Panc1 (cell line): ENCODE results near the gene NFATC1. TPM values are rescaled to one million over a fixed set of nuclear protein-coding genes. Genes with fewer than 3 reads are reported as not detected.

ENCODE experiments used
- ATAC-seq: fragments of 200-7000 bp; cut with Tn5 transposase; 2 replicates; pipeline ENCODE4 v1.9.1; 2020; ENCODE audit warnings: mild to moderate bottlenecking, moderate library complexity
- BruUV-seq: library from RNA; stranded (reverse); fragments of 400-500 nt; replicated peaks from 2 replicates; lab custom pipeline; 2021; lab: Mats Ljungman, UMichigan
- CTCF ChIA-PET: fragments of 300-600 bp; sonication (Branson Sonifier 250); formaldehyde crosslinking; loops from one replicate; lab custom pipeline; 2022; ENCODE audit warnings: antibody characterized with exemption; lab: Charles Lee
- POLR2A ChIA-PET: fragments of 300-600 bp; sonication (Branson Sonifier 250); formaldehyde crosslinking; loops from one replicate; lab custom pipeline; 2022; ENCODE audit warnings: antibody characterized with exemption; lab: Charles Lee
- DNase-seq: peaks from one replicate; pipeline ENCODE4 v3.0.0-alpha.2; 2010; ENCODE audit warnings: low read depth, low spot score
- H3K27ac ChIP-seq: 2 replicates; pipeline ENCODE4 v1.5.1; 2011; ENCODE audit warnings: mild to moderate bottlenecking, low read length, inconsistent platforms
- H3K27me3 ChIP-seq: fragments of 200-500 bp; sonication (Bioruptor generic); 2 replicates; pipeline ENCODE4 v1.6.0; 2014; ENCODE audit warnings: low read length, inconsistent platforms; ENCODE audit not compliant: control insufficient read depth, insufficient read depth
- H3K36me3 ChIP-seq: fragments of 200-500 bp; sonication (Bioruptor generic); 2 replicates; pipeline ENCODE4 v1.5.1; 2014; ENCODE audit warnings: inconsistent platforms, mild to moderate bottlenecking, low read length, moderate library complexity; ENCODE audit not compliant: control insufficient read depth, insufficient read depth
- H3K4me1 ChIP-seq: 2 replicates; pipeline ENCODE4 v1.5.1; 2011; ENCODE audit warnings: inconsistent platforms, mild to moderate bottlenecking, low read length, moderate library complexity; ENCODE audit not compliant: control insufficient read depth, insufficient read depth
- H3K4me3 ChIP-seq, 2 experiments: 2 replicates each; pipeline ENCODE4 v1.5.1; 2011 to 2012; ENCODE audit warnings: low read depth in 2 of 2, low read length in 2 of 2, mild to moderate bottlenecking in 2 of 2, inconsistent platforms in 1 of 2, moderate library complexity in 1 of 2
- H3K9me3 ChIP-seq: fragments of 200-500 bp; sonication (Bioruptor generic); 2 replicates; pipeline ENCODE4 v1.5.1; 2014; ENCODE audit warnings: low read depth, mild to moderate bottlenecking, inconsistent platforms, low read length, moderate library complexity; ENCODE audit not compliant: control insufficient read depth, insufficient read depth
- POLR2AphosphoS5 ChIP-seq: IDR thresholded peaks from 2 replicates; pipeline ENCODE4 v1.6.1; 2012; ENCODE audit warnings: mild to moderate bottlenecking, low read depth, low read length, moderate library complexity
- SIN3A ChIP-seq: IDR thresholded peaks from 2 replicates; pipeline ENCODE4 v1.6.1; 2012; ENCODE audit warnings: low read depth, mild to moderate bottlenecking, low read length, moderate library complexity, borderline replicate concordance; ENCODE audit not compliant: insufficient read depth
- TCF7L2 ChIP-seq: IDR thresholded peaks from 2 replicates; pipeline ENCODE4 v1.6.1; 2011; ENCODE audit warnings: mild to moderate bottlenecking, low read depth, low read length, inconsistent platforms
- in situ Hi-C: cut with HindIII; loops from 2 replicates; pipeline ENCODE4 v1.10.0; 2016; ENCODE audit warnings: low sequenced_read_pairs, low pct_unique_long_range_greater_than_20kb
- intact Hi-C: fragments of 100-400 bp; cut with micrococcal nuclease; formaldehyde crosslinking; loops from one replicate; pipeline ENCODE4 v1.10.0; 2022; ENCODE audit not compliant: unreplicated experiment
- total RNA-seq: library from RNA; stranded (reverse); gene quantifications from one replicate; pipeline ENCODE4 v1.2.1, GENCODE V29; 2021; ENCODE audit not compliant: unreplicated experiment
- TF ChIP-seq, protein P1 (sequence below), 2 experiments: IDR thresholded peaks; 2 replicates each; pipeline ENCODE4 v1.6.1; 2011 to 2012; ENCODE audit warnings: low read depth in 2 of 2, control low read depth in 1 of 2, low read length in 1 of 2, mild to moderate bottlenecking in 1 of 2, moderate library complexity in 1 of 2; ENCODE audit not compliant: insufficient read depth in 1 of 2
- TF ChIP-seq, protein P2 (sequence below): fragments of 450-650 bp; IDR thresholded peaks from 2 replicates; pipeline ENCODE4 v1.5.1; 2017; ENCODE audit warnings: mild to moderate bottlenecking

The NFATC1 gene
- total RNA-seq, 1 experiment from 2014 or later: 30.8 TPM

DNA sequence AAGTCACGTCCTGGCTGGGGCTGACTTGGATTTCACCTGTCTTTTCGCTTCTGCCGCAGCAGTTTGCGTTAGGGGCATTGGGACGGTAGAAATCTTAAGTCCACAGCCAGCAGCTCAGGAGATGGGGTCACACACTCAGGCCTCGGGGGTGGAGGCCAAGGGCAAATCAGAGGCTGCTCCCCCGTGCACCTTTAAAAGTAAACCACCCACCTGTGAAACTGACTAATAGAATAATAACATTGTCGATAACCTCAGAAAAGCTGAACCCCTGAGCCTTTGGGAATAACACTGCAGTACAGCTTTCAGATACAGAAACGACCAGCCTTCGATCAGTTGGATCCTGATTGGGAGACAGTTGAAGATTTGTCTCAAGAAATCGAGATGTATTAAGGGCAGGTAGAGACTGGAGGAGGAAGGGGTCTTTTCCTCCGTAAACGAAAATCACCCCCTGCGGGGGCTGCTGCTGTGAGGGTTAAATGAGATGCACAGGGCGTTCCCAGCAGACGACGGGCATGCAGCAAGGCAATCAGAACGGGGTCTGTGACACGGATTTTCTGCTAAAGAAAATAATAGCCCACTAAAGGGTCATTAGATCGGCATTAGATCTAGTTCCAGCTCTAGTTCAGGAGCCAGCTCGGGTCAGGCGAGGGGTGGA, 16.4 kb upstream of the NFATC1 start:
- TF ChIP-seq, protein P1, sequence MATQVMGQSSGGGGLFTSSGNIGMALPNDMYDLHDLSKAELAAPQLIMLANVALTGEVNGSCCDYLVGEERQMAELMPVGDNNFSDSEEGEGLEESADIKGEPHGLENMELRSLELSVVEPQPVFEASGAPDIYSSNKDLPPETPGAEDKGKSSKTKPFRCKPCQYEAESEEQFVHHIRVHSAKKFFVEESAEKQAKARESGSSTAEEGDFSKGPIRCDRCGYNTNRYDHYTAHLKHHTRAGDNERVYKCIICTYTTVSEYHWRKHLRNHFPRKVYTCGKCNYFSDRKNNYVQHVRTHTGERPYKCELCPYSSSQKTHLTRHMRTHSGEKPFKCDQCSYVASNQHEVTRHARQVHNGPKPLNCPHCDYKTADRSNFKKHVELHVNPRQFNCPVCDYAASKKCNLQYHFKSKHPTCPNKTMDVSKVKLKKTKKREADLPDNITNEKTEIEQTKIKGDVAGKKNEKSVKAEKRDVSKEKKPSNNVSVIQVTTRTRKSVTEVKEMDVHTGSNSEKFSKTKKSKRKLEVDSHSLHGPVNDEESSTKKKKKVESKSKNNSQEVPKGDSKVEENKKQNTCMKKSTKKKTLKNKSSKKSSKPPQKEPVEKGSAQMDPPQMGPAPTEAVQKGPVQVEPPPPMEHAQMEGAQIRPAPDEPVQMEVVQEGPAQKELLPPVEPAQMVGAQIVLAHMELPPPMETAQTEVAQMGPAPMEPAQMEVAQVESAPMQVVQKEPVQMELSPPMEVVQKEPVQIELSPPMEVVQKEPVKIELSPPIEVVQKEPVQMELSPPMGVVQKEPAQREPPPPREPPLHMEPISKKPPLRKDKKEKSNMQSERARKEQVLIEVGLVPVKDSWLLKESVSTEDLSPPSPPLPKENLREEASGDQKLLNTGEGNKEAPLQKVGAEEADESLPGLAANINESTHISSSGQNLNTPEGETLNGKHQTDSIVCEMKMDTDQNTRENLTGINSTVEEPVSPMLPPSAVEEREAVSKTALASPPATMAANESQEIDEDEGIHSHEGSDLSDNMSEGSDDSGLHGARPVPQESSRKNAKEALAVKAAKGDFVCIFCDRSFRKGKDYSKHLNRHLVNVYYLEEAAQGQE (IDR thresholded peaks at IDR 0.05; ENCODE audit: insufficient read depth in 1 of 2, low read depth in 2 of 2, low read length in 1 of 2): no peak
- TF ChIP-seq POLR2AphosphoS5 (no peak), TCF7L2 (no peak), SIN3A (no peak)
- TF ChIP-seq, protein P2, sequence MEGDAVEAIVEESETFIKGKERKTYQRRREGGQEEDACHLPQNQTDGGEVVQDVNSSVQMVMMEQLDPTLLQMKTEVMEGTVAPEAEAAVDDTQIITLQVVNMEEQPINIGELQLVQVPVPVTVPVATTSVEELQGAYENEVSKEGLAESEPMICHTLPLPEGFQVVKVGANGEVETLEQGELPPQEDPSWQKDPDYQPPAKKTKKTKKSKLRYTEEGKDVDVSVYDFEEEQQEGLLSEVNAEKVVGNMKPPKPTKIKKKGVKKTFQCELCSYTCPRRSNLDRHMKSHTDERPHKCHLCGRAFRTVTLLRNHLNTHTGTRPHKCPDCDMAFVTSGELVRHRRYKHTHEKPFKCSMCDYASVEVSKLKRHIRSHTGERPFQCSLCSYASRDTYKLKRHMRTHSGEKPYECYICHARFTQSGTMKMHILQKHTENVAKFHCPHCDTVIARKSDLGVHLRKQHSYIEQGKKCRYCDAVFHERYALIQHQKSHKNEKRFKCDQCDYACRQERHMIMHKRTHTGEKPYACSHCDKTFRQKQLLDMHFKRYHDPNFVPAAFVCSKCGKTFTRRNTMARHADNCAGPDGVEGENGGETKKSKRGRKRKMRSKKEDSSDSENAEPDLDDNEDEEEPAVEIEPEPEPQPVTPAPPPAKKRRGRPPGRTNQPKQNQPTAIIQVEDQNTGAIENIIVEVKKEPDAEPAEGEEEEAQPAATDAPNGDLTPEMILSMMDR: no peak
- Histone ChIP-seq H3K9me3 (no peaks in the 10 kb centered on the region), H3K27ac (no peak overlapping the region), H3K27me3 (no peaks in the 10 kb centered on the region; the same call in 1 of the 2 replicates), H3K4me3 (no peak overlapping the region), H3K4me1 (no peaks in the 10 kb centered on the region; the same call in 1 of the 2 replicates), H3K36me3 (no peaks in the 10 kb centered on the region)
- ChIA-PET POLR2A (interaction anchor here (0.6 kb wide), 1 partner anchor 212 kb away, joined by 3 read pairs; no protein-coding TSS in a partner anchor), CTCF (interaction anchor here (0.5 to 1.3 kb wide), 5 partner anchors 10 to 880 kb away, joined by 3 to 5 read pairs (median 3); no protein-coding TSS in a partner anchor)
- BruUV-seq: no TSS peak
- in situ Hi-C loops (no loop called here), intact Hi-C loops (no loop called here)
- peak; percentile 3; the same call in 1 of the 2 replicates for ATAC-seq
- DNase-seq: no peak

DNA sequence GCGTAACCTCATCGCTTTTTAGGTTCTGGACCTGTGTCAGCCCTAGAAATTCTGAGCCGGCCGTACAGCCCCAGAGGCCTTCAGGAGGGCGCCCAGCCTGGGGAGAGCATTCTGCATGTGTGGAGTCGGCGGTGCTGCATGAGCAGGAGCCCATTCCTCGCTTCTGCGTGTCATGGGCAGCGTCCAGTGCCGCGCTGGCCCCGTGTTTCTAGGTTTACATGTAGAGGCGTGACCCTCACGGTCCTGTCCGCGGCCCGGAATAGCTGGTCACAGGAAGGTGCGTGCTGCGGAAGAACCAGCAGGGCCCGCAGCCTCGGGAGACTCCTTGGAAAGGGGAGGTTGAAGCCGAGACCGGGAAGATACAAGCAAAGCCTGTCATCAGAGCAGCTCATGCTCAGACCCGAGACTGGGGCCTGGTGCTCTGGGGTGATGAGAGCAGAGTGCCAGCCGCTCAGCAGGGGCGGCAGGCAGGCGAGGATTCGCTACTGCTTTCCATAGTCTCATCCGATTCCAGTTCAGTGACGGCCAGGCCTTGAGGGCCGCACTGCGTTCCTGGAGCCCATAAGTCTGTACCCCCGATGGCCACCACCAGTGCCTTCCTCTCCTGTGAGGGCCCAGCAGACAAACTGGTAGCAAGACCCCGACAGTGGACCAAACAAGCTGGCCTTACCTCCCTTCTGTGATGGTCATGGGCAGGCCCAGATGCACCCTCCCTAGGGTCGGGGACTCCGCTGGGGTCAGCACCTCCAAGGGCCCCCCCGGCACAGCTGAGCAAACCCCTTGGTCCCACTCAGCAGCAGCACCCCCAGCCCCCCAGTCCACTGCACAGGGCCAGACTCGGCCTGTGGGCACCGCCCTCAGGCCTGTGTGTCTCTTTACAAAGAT, 15.6 kb upstream of the NFATC1 start:
- no peak for DNase-seq
- no peak for TF ChIP-seq POLR2AphosphoS5
- TF ChIP-seq SIN3A: no peak
- no peak for TF ChIP-seq TCF7L2
- TF ChIP-seq, protein P2: no peak
- TF ChIP-seq, protein P1 (IDR thresholded peaks at IDR 0.05; ENCODE audit: insufficient read depth in 1 of 2, low read depth in 2 of 2, low read length in 1 of 2): no peak
- no TSS peak for BruUV-seq
- peak; percentile 15 for ATAC-seq
- Histone ChIP-seq H3K9me3 (no peaks in the 10 kb centered on the region), H3K27me3 (no peaks in the 10 kb centered on the region; the same call in 1 of the 2 replicates), H3K36me3 (no peaks in the 10 kb centered on the region), H3K4me1 (no peaks in the 10 kb centered on the region; the same call in 1 of the 2 replicates), H3K4me3 (no peak overlapping the region), H3K27ac (no peak overlapping the region)
- in situ Hi-C loops (no loop called here), intact Hi-C loops (loop anchor here (1.0 to 2.0 kb wide), 2 partner anchors 149 to 264 kb away; no protein-coding TSS in a partner anchor)
- POLR2A ChIA-PET: interaction anchor here (0.6 kb wide), 1 partner anchor 212 kb away, joined by 3 read pairs; no protein-coding TSS in a partner anchor
- CTCF ChIA-PET: interaction anchor here (0.6 to 1.0 kb wide), 4 partner anchors 150 to 879 kb away, joined by 3 to 5 read pairs (median 4); no protein-coding TSS in a partner anchor
